IPS-15b (cell line): ENCODE measurements around the gene ARHGAP24.

Experiments used
- H3K27me3 ChIP-seq: one replicate; pipeline ENCODE4 v1.6.1; 2013; ENCODE audit warnings: low read length; ENCODE audit not compliant: control insufficient read depth, insufficient read depth
- H3K36me3 ChIP-seq: one replicate; pipeline ENCODE4 v1.6.1; 2013; ENCODE audit warnings: low read length; ENCODE audit not compliant: control insufficient read depth, insufficient read depth
- H3K4me1 ChIP-seq: one replicate; pipeline ENCODE4 v1.6.1; 2013; ENCODE audit warnings: mild to moderate bottlenecking, low read length; ENCODE audit not compliant: control insufficient read depth, insufficient read depth
- H3K4me3 ChIP-seq: one replicate; pipeline ENCODE4 v1.5.1; 2013; ENCODE audit warnings: low read depth, low read length
- H3K9ac ChIP-seq: one replicate; pipeline ENCODE4 v1.6.1; 2013; ENCODE audit warnings: low read depth, mild to moderate bottlenecking, low read length
- H3K9me3 ChIP-seq: one replicate; pipeline ENCODE4 v1.6.1; 2013; ENCODE audit warnings: mild to moderate bottlenecking, low read length; ENCODE audit not compliant: control insufficient read depth, insufficient read depth

Gene ARHGAP24

DNA sequence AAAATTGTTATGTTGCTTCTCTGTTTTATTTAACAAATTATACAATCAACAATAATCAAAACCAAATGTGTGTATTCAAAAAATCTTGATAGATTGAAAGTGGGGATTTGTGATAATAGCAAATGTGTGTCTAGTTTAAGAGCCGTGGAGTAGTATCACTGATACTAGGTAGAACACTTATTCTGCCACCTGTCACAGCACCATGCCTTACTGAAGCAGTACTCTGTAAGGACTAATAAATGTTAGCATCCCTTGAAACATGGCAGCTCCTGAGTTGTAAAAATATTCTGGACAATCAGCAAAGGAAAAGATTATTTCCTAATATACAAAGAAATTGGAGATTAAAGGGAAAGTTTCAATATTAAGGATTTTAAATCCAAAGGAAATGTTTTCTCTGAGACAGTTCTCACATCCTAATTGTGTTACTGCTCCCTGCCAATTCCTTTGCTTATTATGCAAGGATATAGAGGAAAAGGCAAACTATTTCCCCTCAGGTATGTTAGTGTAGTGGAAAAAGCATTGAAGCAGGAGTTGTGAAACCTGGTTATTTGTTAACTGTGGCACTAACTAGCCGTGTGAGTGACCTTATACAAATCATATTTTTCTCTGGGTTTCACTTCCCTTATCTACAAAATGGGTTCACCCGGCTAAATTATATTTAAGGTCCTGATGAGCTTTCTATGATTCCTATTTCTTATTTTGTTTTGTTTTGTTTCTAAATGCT, 303.1 kb downstream of the ARHGAP24 start:
- no peaks in the 10 kb centered on the region for H3K36me3 ChIP-seq
- no peaks in the 10 kb centered on the region for H3K9me3 ChIP-seq
- H3K4me3 ChIP-seq, result no peak overlapping the region
- peaks cover 15% of the 10 kb centered on the region for H3K4me1 ChIP-seq
- H3K27me3 ChIP-seq, result no peaks in the 10 kb centered on the region
- no peak overlapping the region for H3K9ac ChIP-seq

DNA sequence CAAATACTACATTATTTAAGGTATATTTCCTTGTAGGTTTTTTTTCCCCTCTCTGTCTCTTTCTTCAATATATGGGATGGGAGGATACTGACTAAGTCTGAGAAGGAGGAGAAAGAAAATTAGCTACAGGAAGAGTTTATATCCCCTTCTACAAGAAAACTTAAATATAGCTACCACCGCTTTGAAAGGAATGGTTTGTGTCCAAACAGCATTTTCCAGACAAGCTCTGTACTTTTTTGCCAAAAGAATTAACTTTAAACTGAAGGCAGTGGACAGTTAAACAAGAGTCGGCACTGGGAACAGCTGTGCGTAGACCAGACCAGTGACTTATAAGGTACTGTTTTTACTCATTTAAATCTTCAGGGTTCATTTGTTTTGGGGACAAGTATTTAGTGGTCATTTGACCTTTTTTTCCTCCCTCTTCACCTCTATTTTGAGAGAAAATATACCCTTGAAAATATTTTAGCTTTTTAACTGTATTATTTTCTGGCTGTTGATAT, 303.7 kb downstream of the ARHGAP24 start:
- Histone ChIP-seq H3K4me1 (peaks cover 9% of the 10 kb centered on the region), H3K36me3 (no peaks in the 10 kb centered on the region), H3K9ac (no peak overlapping the region), H3K27me3 (no peaks in the 10 kb centered on the region), H3K9me3 (no peaks in the 10 kb centered on the region), H3K4me3 (no peak overlapping the region)

- no peaks in the 10 kb centered on the region for H3K36me3 ChIP-seq
- H3K4me3 ChIP-seq, result no peak overlapping the region
- H3K9me3 ChIP-seq, result no peaks in the 10 kb centered on the region
- peaks cover 4% of the 10 kb centered on the region for H3K4me1 ChIP-seq
- no peaks in the 10 kb centered on the region for H3K27me3 ChIP-seq
- H3K9ac ChIP-seq, result no peak overlapping the region
These were observed 304.2 kb downstream of the ARHGAP24 start for GRCh38 chr4:85779165-85779564.

DNA sequence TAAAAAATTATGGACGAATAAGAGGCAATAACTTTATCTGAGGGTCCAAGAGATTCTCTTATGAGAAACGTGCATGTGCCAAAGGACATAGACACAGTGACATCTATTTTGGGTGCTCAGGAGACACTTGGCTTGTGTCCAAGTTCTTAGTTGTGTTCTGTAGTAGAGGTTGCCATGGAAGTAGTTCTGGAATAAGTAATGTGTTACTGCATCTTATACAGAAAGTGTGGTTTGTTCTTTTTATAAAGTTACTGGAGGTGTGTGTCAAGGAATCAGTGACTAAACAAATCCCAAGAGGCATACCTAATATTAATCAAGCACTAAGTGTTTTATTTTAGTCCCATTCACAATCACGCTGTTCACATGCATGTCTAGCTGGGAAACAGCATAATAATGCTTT, 305.7 kb downstream of the ARHGAP24 start:
- no peaks in the 10 kb centered on the region for H3K36me3 ChIP-seq
- no peaks in the 10 kb centered on the region for H3K27me3 ChIP-seq
- no peaks in the 10 kb centered on the region for H3K9me3 ChIP-seq
- no peak overlapping the region for H3K9ac ChIP-seq
- H3K4me1 ChIP-seq, result no peaks in the 10 kb centered on the region
- H3K4me3 ChIP-seq, result no peak overlapping the region

DNA sequence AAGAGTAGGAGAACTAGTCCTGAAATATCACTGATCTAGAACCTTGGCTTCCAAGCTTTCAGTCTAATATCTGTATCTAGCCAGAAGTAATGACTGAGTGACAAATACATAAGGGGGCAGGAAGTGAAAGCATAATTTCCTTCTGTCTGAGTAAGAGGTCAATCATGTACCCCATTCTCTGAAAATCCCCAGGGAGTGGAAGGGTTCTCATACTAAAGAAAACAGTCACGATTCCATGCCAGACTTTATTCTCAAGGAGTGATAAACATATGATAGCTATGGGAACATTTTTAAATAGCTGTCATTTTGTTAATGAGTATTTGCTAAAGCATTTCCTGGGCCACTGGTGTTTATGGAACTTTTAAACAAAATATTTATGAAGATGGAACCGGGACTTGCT, 308.5 kb downstream of the ARHGAP24 start:
- H3K27me3 ChIP-seq, result no peaks in the 10 kb centered on the region
- no peaks in the 10 kb centered on the region for H3K4me1 ChIP-seq
- H3K9me3 ChIP-seq, result no peaks in the 10 kb centered on the region
- H3K9ac ChIP-seq, result no peak overlapping the region
- no peaks in the 10 kb centered on the region for H3K36me3 ChIP-seq
- H3K4me3 ChIP-seq, result no peak overlapping the region

GRCh38 chr4:85783900-85784299, 308.9 kb downstream of the ARHGAP24 start:
- H3K36me3 ChIP-seq, result no peaks in the 10 kb centered on the region
- no peak overlapping the region for H3K9ac ChIP-seq
- H3K9me3 ChIP-seq, result no peaks in the 10 kb centered on the region
- no peaks in the 10 kb centered on the region for H3K27me3 ChIP-seq
- no peaks in the 10 kb centered on the region for H3K4me1 ChIP-seq
- no peak overlapping the region for H3K4me3 ChIP-seq

DNA sequence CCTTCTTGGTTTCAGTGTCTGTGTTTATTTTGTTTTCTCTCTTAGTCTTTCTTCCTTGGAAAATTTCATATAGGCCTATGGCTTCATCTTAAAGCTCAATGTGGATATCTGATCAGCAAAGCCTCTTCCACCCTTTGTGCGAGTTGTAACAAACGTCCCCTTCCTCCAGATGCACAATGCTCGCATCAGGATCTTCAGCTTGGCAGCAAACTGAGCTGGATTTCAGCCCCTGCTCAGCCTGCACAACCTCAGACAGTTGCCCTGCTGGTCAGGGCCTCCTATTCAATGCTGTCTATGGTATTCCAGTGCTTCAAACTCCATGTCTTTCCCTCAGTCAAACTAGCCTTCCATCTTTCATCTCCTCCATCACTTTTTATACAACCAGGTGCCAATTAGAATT, 309.4 kb downstream of the ARHGAP24 start:
- H3K9ac ChIP-seq, result no peak overlapping the region
- no peaks in the 10 kb centered on the region for H3K4me1 ChIP-seq

DNA sequence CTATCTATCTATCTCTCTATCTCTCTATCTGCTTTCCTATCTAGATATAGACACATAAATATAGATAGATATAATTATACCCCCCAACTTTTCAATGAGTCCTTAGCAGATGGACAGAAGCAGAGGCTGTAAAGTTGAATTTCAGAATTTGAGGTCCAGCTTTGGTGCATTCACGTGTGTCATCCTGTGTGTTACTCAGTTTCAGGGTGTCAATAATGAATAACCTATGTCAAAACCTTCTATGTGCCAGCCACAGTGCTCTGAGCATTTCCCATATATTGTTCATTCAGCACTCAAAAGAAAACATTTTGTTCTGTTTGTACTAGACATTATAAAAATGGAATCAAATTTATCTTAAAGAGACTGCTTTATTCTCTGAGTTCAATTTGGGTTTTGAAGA, 310.0 kb downstream of the ARHGAP24 start:
- H3K36me3 ChIP-seq, result no peaks in the 10 kb centered on the region
- H3K9ac ChIP-seq, result no peak overlapping the region
- H3K9me3 ChIP-seq, result no peaks in the 10 kb centered on the region
- no peaks in the 10 kb centered on the region for H3K4me1 ChIP-seq
- no peaks in the 10 kb centered on the region for H3K27me3 ChIP-seq
- no peak overlapping the region for H3K4me3 ChIP-seq

More for the DNA sequence above, 309.4 kb downstream of the ARHGAP24 start:
- H3K36me3 ChIP-seq, result no peaks in the 10 kb centered on the region
- no peak overlapping the region for H3K4me3 ChIP-seq
- no peaks in the 10 kb centered on the region for H3K9me3 ChIP-seq
- no peaks in the 10 kb centered on the region for H3K27me3 ChIP-seq

GRCh38 chr4:85787133-85787532, 312.2 kb downstream of the ARHGAP24 start:
- Histone ChIP-seq H3K9me3 (no peaks in the 10 kb centered on the region), H3K9ac (no peak overlapping the region), H3K4me1 (no peaks in the 10 kb centered on the region), H3K4me3 (no peak overlapping the region), H3K36me3 (no peaks in the 10 kb centered on the region), H3K27me3 (no peaks in the 10 kb centered on the region)

- Histone ChIP-seq H3K4me3 (no peak overlapping the region), H3K4me1 (no peaks in the 10 kb centered on the region), H3K27me3 (no peaks in the 10 kb centered on the region)
These were observed 313.7 kb downstream of the ARHGAP24 start for GRCh38 chr4:85788604-85789003.

DNA sequence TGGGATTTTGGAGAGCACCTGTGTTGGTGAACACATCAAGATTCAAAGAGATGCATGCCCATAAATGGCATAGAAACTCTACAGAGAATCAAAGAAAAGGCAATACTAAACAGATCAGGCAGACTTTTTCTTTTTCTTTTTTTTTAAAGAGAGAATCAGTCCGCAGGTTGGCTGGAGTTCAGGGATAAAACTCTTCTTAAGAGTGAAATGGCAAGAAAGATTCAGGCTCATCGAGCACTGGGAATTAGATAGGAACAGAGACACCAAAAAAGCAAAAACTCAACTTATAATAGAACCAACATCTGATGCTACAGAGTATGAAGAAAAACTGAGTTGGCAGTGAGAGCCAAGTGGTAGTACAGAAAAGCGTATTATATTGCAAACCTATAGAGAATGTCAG, 314.3 kb downstream of the ARHGAP24 start:
- no peak overlapping the region for H3K4me3 ChIP-seq
- H3K4me1 ChIP-seq, result no peaks in the 10 kb centered on the region
- H3K36me3 ChIP-seq, result no peaks in the 10 kb centered on the region
- H3K9me3 ChIP-seq, result no peaks in the 10 kb centered on the region
- H3K27me3 ChIP-seq, result no peaks in the 10 kb centered on the region
- H3K9ac ChIP-seq, result no peak overlapping the region

More at GRCh38 chr4:85788604-85789003, 313.7 kb downstream of the ARHGAP24 start:
- H3K36me3 ChIP-seq, result no peaks in the 10 kb centered on the region
- no peak overlapping the region for H3K9ac ChIP-seq
- H3K9me3 ChIP-seq, result no peaks in the 10 kb centered on the region

DNA sequence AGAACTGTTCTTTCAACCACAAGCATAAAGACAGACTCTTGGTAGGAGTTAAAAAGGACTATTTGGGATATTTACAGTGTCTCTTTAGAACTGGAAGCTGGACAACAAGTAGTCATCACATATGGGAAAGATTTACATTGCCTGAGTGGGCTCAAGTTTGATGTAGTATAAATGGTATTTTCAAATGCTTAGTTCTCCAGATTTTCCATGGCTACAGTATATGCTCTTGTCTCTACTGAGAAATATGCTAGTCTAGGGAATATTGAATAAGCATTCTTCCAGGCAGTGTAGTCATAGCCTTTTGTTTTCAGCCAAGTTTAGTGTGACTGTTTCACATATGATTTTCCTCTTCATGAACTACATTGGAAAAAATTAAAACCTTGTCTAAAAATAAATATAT, 315.6 kb downstream of the ARHGAP24 start:
- no peaks in the 10 kb centered on the region for H3K36me3 ChIP-seq
- H3K9me3 ChIP-seq, result no peaks in the 10 kb centered on the region
- H3K9ac ChIP-seq, result no peak overlapping the region
- no peak overlapping the region for H3K4me3 ChIP-seq
- H3K27me3 ChIP-seq, result no peaks in the 10 kb centered on the region
- no peaks in the 10 kb centered on the region for H3K4me1 ChIP-seq
